IMR-90 (cell line): ENCODE measurements around the gene IL22. TPM values are rescaled to one million over a fixed set of nuclear protein-coding genes. Genes with fewer than 3 reads are reported as not detected.

Source experiments
- ATAC-seq: fragments of 200-7000 bp; cut with Tn5 transposase; 2 replicates; pipeline ENCODE4 v1.9.1; 2020; ENCODE audit warnings: low read depth, mild to moderate bottlenecking, moderate library complexity
- BruUV-seq: library from RNA; stranded (reverse); fragments of 400-500 nt; replicated peaks from 2 replicates; lab custom pipeline; 2021; lab: Mats Ljungman, UMichigan
- CTCF ChIA-PET: fragments of 300-600 bp; formaldehyde crosslinking; extraction: SDS; loops from one replicate; lab custom pipeline; 2021; ENCODE audit warnings: antibody characterized with exemption; lab: Yijun Ruan, JAX
- POLR2A ChIA-PET: fragments of 300-600 bp; sonication (Branson Sonifier 250); formaldehyde crosslinking; loops from one replicate; lab custom pipeline; 2022; ENCODE audit warnings: antibody characterized with exemption; ENCODE audit not compliant: unreplicated experiment; lab: Charles Lee
- DNase-seq: peaks from one replicate; pipeline ENCODE4 v3.0.0; 2013
- H2AFZ ChIP-seq: replicated peaks from 2 replicates; pipeline ENCODE3; 2013; ENCODE audit warnings: low read length, mild to moderate bottlenecking; ENCODE audit not compliant: poor library complexity
- H2AK5ac ChIP-seq: 2 replicates; pipeline ENCODE4 v1.6.1; 2013; ENCODE audit warnings: low read depth, low read length, inconsistent platforms
- H2AK9ac ChIP-seq: replicated peaks from 2 replicates; pipeline ENCODE3; 2013; ENCODE audit warnings: mild to moderate bottlenecking, low read depth, low read length, moderate library complexity; ENCODE audit not compliant: poor library complexity
- H2BK120ac ChIP-seq: 2 replicates; pipeline ENCODE4 v1.6.1; 2013; ENCODE audit warnings: low read depth, low read length, inconsistent platforms
- H2BK15ac ChIP-seq: 3 replicates; pipeline ENCODE4 v1.6.1; 2013; ENCODE audit warnings: low read depth, low read length, inconsistent platforms
- H2BK20ac ChIP-seq: 2 replicates; pipeline ENCODE4 v1.6.1; 2013; ENCODE audit warnings: low read depth, mild to moderate bottlenecking, inconsistent platforms, low read length, moderate library complexity
- H2BK5ac ChIP-seq: 2 replicates; pipeline ENCODE4 v1.6.1; 2013; ENCODE audit warnings: mild to moderate bottlenecking, low read depth, low read length, inconsistent platforms; ENCODE audit not compliant: poor library complexity, severe bottlenecking
- H3K14ac ChIP-seq: replicated peaks from 2 replicates; pipeline ENCODE4 v1.6.1; 2013; ENCODE audit warnings: low read depth, low read length, inconsistent platforms
- H3K18ac ChIP-seq: 2 replicates; pipeline ENCODE4 v1.6.1; 2013; ENCODE audit warnings: low read depth, low read length, control low read depth
- H3K23ac ChIP-seq: 2 replicates; pipeline ENCODE4 v1.6.1; 2013; ENCODE audit warnings: low read depth, low read length, inconsistent platforms
- H3K27ac ChIP-seq: 2 replicates; pipeline ENCODE4 v1.5.1; 2013; ENCODE audit warnings: mild to moderate bottlenecking, control low read depth, low read length; ENCODE audit not compliant: insufficient read depth
- H3K27me3 ChIP-seq: 2 replicates; pipeline ENCODE4 v1.6.1; 2013; ENCODE audit warnings: low read length; ENCODE audit not compliant: control insufficient read depth, insufficient read depth
- H3K36me3 ChIP-seq: 2 replicates; pipeline ENCODE4 v1.6.1; 2013; ENCODE audit warnings: low read length, mixed read lengths; ENCODE audit not compliant: control insufficient read depth, insufficient read depth
- H3K4ac ChIP-seq: 2 replicates; pipeline ENCODE4 v1.6.1; 2013; ENCODE audit warnings: low read depth, low read length, inconsistent platforms
- H3K4me1 ChIP-seq: 2 replicates; pipeline ENCODE4 v1.6.1; 2013; ENCODE audit warnings: low read length, mixed read lengths; ENCODE audit not compliant: control insufficient read depth, insufficient read depth
- H3K4me2 ChIP-seq: 2 replicates; pipeline ENCODE4 v1.6.1; 2013; ENCODE audit warnings: low read depth, mild to moderate bottlenecking, control low read depth, low read length, moderate library complexity
- H3K4me3 ChIP-seq: 2 replicates; pipeline ENCODE4 v1.5.1; 2013; ENCODE audit warnings: low read depth, mild to moderate bottlenecking, control low read depth, low read length, moderate library complexity; ENCODE audit not compliant: insufficient read depth
- H3K56ac ChIP-seq: 2 replicates; pipeline ENCODE4 v1.6.1; 2013; ENCODE audit warnings: low read length, inconsistent platforms; ENCODE audit not compliant: insufficient read depth; ENCODE audit errors: extremely low read depth
- H3K79me1 ChIP-seq, 2 experiments: 2 replicates each; pipeline ENCODE4 v1.6.1; 2013; ENCODE audit warnings: low read length in 2 of 2, inconsistent platforms in 1 of 2, low read depth in 1 of 2
- H3K9ac ChIP-seq: 2 replicates; pipeline ENCODE4 v1.6.1; 2013; ENCODE audit warnings: low read depth, low read length, control low read depth
- H3K9me1 ChIP-seq: 2 replicates; pipeline ENCODE4 v1.6.1; 2013; ENCODE audit warnings: low read length, inconsistent platforms; ENCODE audit not compliant: insufficient read depth
- H3K9me3 ChIP-seq: 2 replicates; pipeline ENCODE4 v1.6.1; 2013; ENCODE audit warnings: low read length; ENCODE audit not compliant: control insufficient read depth, insufficient read depth
- H4K20me1 ChIP-seq: 2 replicates; pipeline ENCODE4 v1.6.1; 2013; ENCODE audit warnings: low read length, inconsistent platforms; ENCODE audit not compliant: insufficient read depth
- H4K5ac ChIP-seq: 2 replicates; pipeline ENCODE4 v1.6.1; 2013; ENCODE audit warnings: mild to moderate bottlenecking, low read depth, low read length, control low read depth
- H4K8ac ChIP-seq, 2 experiments: 2 replicates each; pipeline ENCODE4 v1.6.1; 2013; ENCODE audit warnings: low read depth in 2 of 2, low read length in 2 of 2, control low read depth in 1 of 2, inconsistent platforms in 1 of 2
- H4K91ac ChIP-seq: 2 replicates; pipeline ENCODE4 v1.6.1; 2013; ENCODE audit warnings: low read depth, low read length, inconsistent platforms; ENCODE audit not compliant: insufficient read depth
- CEBPB ChIP-seq: IDR thresholded peaks from 2 replicates; pipeline ENCODE4 v1.6.1; 2012; ENCODE audit warnings: low read depth, low read length, improper control_type of control experiment
- WGBS, 2 experiments: methylation state at CpG; one replicate each; pipeline versions ENCODE4 v1.1.5 to v1.1.7; 2013; ENCODE audit warnings: missing lambda C conversion rate in 2 of 2; ENCODE audit not compliant: insufficient read length in 1 of 2; ENCODE audit errors: extremely low coverage in 2 of 2; 5-methylcytosine and 5-hydroxymethylcytosine counted together
- dilution Hi-C: fragments of 300-500 bp; cut with HindIII; formaldehyde crosslinking; loops from one replicate; pipeline ENCODE4 v1.14.3; 2018; ENCODE audit warnings: low sequenced_read_pairs; ENCODE audit not compliant: unreplicated experiment
- in situ Hi-C: fragments of 300-500 bp; cut with MboI; formaldehyde crosslinking; loops from 3 replicates; pipeline ENCODE4 v1.14.3; 2019; ENCODE audit warnings: low sequenced_read_pairs, inconsistent platforms, mixed read lengths
- intact Hi-C: fragments of 100-400 bp; cut with micrococcal nuclease; formaldehyde crosslinking; loops from 2 replicates; pipeline ENCODE4 v1.10.0; 2022
- polyA plus RNA-seq, 3 experiments: library from polyadenylated mRNA; depleted of rRNA; stranded (reverse); fragments of >200 nt; gene quantifications; 2 replicates each; pipeline ENCODE4 v1.2.3, GENCODE V29; 2012; ENCODE audit warnings: low replicate concordance in 1 of 3
- total RNA-seq: library from RNA; depleted of rRNA; stranded (reverse); fragments of >200 nt; gene quantifications from 2 replicates; pipeline ENCODE4 v1.2.3, GENCODE V29; 2012
- TF ChIP-seq, protein P1 (sequence below): fragments of 150-350 bp; IDR thresholded peaks from 2 replicates; pipeline ENCODE4 v1.6.1; 2016; ENCODE audit warnings: low read depth, mild to moderate bottlenecking, low read length, moderate library complexity, borderline replicate concordance

IL22 gene
- total and polyA plus RNA-seq, 2 of the 4 experiments (the other 2 are of a cell fraction): not detected

DNA sequence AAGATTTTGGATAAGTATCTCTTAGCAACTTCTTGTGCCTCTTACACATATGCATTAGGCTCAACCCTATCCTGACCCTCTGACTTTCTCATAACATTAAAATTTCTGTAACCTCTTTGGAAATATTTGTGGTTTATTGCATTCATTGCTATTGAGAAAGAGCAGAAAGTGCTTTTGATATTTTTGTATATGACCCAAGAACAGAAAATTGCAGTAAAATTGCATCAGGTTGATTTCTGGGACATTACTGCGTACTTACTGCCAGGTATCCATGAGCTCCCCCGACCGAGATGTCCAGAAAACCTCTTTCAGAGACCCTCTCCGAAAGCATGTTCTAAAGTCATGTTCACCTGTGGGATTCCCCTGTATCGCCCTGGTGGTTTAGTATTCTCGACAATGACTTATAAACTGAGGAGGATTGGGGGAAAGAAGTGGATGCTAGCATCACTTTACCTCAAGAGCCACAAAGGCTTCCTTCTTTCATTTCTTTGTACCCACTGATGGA is 14.5 kb upstream of the IL22 start:
- Histone ChIP-seq H4K91ac (peak overlapping the region; percentile 89; the same call in 1 of the 2 replicates), H2BK20ac (peak overlapping the region; percentile 69; the same call in 1 of the 2 replicates), H3K23ac (peak overlapping the region; percentile 40; the same call in 1 of the 2 replicates), H4K20me1 (no peaks in the 10 kb centered on the region), H3K4ac (peak overlapping the region; percentile 46; the same call in 1 of the 2 replicates), H2AK5ac (no peak overlapping the region), H3K18ac (no peak overlapping the region; the same call in 1 of the 2 replicates), H3K27ac (peak overlapping the region; percentile 93; the same call in 1 of the 2 replicates), H3K9me3 (no peaks in the 10 kb centered on the region), H4K5ac (peak overlapping the region; percentile 83; the same call in 1 of the 2 replicates), H3K4me3 (no peak overlapping the region), H2BK120ac (peak overlapping the region; percentile 88), H3K4me1 (peaks cover 12% of the 10 kb centered on the region), H2BK5ac (peak overlapping the region; percentile 11), H2BK15ac (peak overlapping the region; percentile 28; the same call in 1 of the 3 replicates), H2AK9ac (peak overlapping the region; percentile 67), H3K9ac (no peak overlapping the region), H3K56ac (no peak overlapping the region), H3K79me1 (no peaks in the 10 kb centered on the region), H3K27me3 (no peaks in the 10 kb centered on the region), H3K36me3 (no peaks in the 10 kb centered on the region), H3K9me1 (no peaks in the 10 kb centered on the region), H2AFZ (no peak overlapping the region), H3K14ac (0 out of 2 replicates have a peak overlapping the region, but pooled peaks have one; percentile 14), H3K4me2 (no peak overlapping the region), H4K8ac (peak overlapping the region; percentile 76 to 81; a peak in 3 of 4 replicates)
- dilution Hi-C loops: no loop called here
- peak; percentile 86 for TF ChIP-seq CEBPB
- TF ChIP-seq, protein P1, sequence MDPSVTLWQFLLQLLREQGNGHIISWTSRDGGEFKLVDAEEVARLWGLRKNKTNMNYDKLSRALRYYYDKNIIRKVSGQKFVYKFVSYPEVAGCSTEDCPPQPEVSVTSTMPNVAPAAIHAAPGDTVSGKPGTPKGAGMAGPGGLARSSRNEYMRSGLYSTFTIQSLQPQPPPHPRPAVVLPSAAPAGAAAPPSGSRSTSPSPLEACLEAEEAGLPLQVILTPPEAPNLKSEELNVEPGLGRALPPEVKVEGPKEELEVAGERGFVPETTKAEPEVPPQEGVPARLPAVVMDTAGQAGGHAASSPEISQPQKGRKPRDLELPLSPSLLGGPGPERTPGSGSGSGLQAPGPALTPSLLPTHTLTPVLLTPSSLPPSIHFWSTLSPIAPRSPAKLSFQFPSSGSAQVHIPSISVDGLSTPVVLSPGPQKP: no peak
- BruUV-seq: no TSS peak
- in situ Hi-C loops: no loop called here
- 90% methylated on average over 4 of the region's 6 CpGs; no CpG with 5 or more reads in 1 of the 2 experiments for WGBS, 2 experiments
- intact Hi-C loops: no loop called here
- ChIA-PET CTCF (no interaction called here), POLR2A (no interaction called here)
- DNase-seq (peak; percentile 88), ATAC-seq (peak; percentile 55)
